HG02973 (cell line): Measurements from ENCODE around the gene PNLIPRP2.

Experiments
- ATAC-seq: cut with Tn5 transposase; IDR thresholded peaks from one replicate; pipeline ENCODE4 v1.9.1; 2021; ENCODE audit warnings: moderate library complexity; ENCODE audit not compliant: unreplicated experiment

Gene PNLIPRP2

DNA sequence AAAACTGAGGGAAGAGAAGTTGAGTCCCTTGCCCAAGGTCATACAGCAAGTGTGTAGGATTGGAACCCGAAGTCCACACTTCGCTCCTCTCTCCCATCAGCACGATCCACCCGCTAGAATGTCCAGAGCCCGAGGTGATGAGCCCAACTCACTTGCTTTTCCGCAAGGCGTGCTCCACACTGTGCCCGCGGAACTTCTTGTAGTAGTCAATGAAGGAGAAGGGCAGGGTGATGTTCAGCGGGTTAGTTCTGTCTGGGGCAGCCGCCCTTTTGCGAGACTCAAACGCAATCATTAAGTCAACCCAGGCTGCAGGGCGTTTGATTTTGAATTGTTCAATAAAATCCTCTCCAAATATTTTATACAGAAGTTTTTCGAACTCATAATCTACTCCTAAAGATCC is 58.6 kb downstream of the PNLIPRP2 start:
- ATAC-seq: no peak

- ATAC-seq: no peak
These were observed 62.4 kb downstream of the PNLIPRP2 start for GRCh38 chr10:116683166-116683565.

DNA sequence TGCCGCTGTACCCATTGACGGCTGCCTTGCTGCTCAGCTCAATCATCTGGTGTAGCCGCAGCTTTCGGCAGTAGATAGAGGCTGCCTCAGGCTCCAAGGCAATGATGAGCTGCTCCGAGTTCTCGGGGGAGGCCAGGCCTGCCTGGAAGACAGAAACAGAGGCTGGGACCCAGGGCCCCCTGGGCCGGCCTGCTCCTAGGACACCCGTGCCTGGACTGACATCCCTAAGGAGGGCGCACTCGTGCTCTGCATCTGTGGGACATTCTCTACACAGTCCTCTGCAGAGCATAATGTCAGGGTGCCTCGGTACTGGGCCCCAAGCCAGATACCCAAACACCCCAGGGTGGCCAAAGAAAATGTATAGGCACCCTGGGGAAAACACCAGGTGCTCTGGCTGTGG is 63.1 kb downstream of the PNLIPRP2 start:
- no peak for ATAC-seq

DNA sequence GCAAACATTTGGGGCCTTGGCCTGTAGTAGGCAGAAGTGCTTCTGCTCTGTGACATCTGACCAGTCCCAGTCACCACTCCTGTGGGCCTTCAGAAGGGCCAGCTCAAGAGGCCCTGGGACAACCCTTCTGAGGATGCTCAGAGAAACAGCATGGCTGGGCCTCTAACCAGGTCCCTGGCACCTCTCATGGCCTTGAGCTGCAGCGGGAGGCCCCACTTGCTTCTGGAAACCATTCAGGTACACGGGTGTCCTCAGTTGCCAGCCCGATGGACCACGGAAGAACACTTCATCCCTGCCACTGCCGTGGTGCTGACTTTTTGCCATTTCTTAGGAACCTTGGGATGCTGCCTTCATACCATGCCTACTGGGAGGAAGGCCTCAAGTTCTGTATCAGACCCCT is 64.0 kb downstream of the PNLIPRP2 start:
- no peak for ATAC-seq

DNA sequence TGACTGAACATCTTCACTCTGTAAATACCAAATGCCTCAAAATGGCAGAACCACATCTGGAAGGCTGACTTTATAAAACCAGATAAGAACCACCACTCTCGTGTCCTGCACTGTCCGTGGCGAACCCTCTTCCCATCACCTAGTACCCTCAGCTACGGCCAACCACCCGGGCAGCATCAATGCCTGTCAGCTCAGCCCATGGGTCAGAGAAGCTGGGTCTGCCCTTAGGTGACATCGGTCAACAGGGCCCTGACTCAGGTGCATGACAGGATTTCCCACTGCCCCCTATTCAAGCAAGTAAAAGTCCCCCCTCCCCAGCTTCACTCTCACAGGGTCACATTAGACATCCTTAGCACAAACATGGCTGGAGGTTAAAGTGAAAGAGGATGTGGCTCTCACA is 65.1 kb downstream of the PNLIPRP2 start:
- no peak for ATAC-seq

DNA sequence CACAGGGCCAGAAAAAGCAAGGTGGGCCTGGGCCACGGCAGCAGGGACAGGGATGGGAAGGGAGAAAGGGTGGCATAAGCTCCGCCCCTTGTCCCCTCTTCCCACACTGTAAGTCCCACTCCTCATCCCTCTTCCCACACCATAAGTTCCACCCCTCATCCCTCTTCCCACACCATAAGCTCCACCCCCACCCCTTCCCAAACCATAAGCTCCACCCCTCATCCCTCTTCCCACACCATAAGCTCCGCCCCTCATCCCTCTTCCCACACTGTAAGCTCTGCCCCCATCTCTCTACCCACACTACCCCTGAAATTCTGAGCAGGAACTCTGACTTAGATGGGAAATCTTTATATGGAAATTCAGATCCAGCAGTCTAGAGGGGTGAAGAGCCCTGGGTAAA is 65.9 kb downstream of the PNLIPRP2 start:
- ATAC-seq: no peak

- ATAC-seq: no peak
These were observed 66.9 kb downstream of the PNLIPRP2 start for GRCh38 chr10:116687633-116688032.

DNA sequence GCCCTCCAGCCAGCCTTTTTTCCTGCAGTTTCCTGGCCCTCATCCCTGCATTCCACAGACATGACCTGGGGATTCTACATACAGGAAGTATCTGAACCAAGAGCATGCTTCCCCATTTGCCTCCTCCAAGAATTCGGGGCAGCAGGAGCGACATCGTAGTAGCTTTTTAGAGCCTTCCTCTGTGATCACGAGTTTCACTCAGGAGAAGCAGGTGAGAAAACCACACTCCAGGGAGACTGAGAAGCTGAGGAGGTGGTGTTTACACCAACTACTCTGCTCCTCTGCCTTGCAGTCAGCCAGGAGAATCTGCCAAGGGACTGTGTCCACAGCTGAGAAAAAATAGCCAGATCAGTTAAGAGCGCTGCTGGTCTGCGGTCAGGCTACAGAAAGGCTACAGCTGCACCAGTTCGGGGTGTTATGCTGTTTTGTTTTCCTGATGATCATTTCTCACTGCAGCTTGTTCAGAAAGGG is 67.5 kb downstream of the PNLIPRP2 start:
- no peak for ATAC-seq

DNA sequence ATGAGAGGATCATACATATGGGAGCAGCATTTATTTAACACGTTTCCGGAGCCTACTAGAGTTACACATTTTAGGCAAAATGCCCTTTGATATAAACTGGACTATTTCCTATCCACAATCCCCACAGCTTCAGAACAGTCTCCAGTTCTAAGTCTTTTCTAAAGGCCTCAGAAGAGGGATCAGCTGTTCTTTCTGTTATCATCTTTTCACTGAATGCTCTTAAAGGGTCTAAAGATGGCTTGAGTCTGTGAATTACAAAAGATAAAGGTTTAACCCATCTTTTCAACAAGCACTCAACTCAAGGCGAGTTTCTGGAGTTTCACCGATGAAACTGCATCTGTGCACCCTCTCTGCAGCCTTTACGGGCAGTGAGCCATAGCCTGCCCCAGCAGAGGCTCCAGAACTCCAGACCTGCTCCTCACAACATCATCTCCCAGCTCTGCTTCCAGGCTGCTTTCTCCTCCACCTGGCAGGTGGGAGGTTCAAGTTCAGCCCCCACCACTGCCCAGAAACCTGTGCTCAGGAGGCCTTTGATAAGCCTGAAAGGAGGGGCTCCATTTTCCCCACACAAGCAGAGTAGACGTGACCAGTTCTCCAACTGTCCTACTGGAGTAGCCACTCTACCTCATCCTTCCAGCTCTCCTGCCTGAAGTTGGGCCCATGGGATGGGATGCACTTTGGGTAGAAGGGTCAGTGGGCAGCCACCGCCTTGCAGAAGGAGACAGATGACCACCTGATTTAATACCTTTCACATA is 68.2 kb downstream of the PNLIPRP2 start:
- no peak for ATAC-seq

- ATAC-seq: no peak
These were observed 69.0 kb downstream of the PNLIPRP2 start for GRCh38 chr10:116689744-116690143.

GRCh38 chr10:116690356-116691322 is 69.9 kb downstream of the PNLIPRP2 start:
- no peak for ATAC-seq

DNA sequence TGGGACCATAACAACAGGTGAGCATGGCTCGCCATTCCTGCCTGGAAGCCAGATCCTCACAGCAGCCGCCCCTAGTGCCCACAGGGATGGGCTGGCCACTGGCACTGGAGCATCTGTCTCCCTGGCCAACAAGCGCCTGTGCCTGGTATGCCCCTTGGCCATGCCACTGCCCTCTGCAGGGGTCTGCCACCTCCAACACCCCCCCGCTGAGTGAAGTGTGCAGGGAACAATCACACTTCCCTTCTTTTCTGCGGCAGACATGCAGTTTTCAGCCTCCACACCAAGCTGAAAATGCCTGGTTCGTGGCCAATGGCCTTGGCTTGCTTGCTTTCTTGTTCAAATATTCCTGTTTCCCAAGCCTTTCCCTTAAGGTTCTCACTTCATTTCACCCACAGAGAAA is 70.9 kb downstream of the PNLIPRP2 start:
- no peak for ATAC-seq

DNA sequence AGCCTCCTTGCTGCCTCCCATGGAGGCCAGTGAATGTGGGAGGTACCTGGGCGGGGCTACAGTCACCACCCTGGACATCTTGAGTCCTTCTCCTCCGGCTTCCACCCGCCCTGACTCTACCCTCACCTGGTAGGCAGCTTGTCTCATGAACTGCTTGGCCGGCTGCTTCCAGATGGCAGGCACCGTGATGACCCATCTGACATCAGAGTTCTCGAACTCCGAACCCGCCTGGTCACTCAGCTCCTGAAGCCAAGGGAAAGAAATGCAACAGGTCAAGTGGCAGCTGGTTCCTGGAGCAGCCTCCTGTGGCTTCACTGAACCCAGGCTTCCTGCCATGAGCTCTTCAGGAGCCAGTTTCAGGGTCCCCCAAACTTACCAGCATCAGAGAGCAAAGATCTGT is 71.5 kb downstream of the PNLIPRP2 start:
- no peak for ATAC-seq

DNA sequence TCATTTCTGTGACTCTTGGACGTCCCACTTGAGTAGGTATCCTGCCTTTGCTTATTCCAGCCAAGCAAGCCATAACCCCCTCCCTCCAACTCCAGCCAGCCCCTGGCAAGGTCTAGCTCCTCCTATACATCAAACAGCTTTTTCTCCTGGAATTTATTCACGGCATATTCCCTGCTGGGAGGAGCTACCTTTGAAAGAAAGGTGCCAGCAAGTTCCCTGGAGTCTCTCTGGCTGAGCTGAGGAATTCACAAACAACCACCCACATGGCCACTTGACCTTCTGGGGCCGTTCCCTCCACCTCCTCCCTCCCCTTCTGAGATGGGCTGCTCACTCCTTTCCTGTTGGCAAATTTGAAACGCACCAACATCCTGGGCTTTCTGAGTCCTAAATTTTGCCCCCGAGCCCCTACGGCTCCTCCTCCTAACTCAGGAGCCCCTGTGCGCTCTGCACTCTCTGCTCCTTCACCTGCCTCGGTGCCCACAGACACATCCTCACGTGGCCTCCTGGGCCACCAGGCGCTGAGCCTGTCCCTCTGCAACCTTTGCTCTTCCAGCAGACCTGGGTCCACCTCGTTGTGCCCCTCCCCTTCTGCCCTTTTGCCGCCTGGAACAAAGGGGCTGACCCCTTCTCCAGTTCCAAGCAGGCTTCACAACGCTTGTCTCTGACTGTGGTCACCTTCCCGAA is 73.6 kb downstream of the PNLIPRP2 start:
- no peak for ATAC-seq
